ENCODE results near the gene C11orf52. TPM values are rescaled to one million over a fixed set of nuclear protein-coding genes. Genes with fewer than 3 reads are reported as not detected.
A peak's percentile ranks its signal among the peaks of the same experiment; 100 is the strongest.

C11orf52 gene, protein sequence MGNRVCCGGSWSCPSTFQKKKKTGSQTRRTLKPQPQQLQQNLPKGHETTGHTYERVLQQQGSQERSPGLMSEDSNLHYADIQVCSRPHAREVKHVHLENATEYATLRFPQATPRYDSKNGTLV
- total RNA-seq, result 10 to 100 TPM in 3 of 4 donors, 1 to 10 TPM in 1; 6.2 to 16.1 (median 12.4) TPM

DNA sequence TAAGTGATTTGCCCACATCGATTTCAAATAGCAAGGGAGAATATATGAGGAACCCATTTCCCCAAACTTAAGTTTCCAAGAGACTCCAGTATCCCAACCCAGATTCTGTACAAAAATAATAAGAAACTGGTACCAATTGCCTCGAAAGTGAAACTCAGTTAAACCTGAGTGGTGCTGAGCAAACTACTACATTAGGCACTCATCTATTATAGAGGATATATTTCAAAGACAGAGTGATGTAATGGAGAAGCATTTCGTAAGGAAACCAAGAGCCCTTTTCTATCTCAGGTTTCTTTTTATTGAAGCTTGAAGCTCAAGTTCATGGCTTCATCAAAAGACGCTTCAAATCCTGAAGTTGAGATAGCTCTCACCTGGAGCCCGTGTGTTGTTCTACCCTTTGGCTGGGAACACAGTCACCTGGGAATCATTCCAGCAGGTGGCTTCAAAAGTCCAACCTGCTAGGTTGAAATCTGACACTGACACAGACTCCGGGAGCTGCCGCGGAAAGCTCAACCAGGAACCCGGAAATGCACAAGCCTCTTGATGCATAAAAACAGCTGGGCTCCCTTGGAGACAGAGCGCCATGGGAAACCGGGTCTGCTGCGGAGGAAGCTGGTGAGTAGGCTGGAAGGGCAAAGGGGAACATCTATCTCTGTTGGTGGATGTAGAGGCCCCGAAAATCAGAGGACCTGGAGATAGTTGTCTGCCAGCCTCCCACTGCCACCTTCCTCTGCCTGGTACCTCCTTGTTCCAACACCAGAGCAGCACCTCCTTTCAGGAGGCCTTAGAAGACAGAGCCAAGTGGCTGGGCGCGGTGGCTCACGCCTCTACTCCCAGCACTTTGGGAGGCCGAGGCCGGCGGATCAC lies at the start of gene C11orf52:
TSS of gene C11orf52 (plus strand) at position 524 of the 867 bp plus-strand sequence. CDS start at position 584, 60 bp downstream.
- DNase-seq (ENCODE audit: low spot score in 2 of 2), result no peak
- TF ChIP-seq, protein P1, sequence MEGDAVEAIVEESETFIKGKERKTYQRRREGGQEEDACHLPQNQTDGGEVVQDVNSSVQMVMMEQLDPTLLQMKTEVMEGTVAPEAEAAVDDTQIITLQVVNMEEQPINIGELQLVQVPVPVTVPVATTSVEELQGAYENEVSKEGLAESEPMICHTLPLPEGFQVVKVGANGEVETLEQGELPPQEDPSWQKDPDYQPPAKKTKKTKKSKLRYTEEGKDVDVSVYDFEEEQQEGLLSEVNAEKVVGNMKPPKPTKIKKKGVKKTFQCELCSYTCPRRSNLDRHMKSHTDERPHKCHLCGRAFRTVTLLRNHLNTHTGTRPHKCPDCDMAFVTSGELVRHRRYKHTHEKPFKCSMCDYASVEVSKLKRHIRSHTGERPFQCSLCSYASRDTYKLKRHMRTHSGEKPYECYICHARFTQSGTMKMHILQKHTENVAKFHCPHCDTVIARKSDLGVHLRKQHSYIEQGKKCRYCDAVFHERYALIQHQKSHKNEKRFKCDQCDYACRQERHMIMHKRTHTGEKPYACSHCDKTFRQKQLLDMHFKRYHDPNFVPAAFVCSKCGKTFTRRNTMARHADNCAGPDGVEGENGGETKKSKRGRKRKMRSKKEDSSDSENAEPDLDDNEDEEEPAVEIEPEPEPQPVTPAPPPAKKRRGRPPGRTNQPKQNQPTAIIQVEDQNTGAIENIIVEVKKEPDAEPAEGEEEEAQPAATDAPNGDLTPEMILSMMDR (IDR thresholded peaks at IDR 0.05), result no peak
- TF ChIP-seq POLR2A (IDR thresholded peaks at IDR 0.05), result no peak
- H3K4me3 ChIP-seq (ENCODE audit: low read depth, poor library complexity, severe bottlenecking), result no peak within 1 kb of the TSS
- 41 to 59% methylated on average over 16 to 19 of the region's 19 CpGs for WGBS, 2 donors
- intact Hi-C loops (cut with DNase I; ENCODE audit: low total_unique reads), result no loop called here

DNA sequence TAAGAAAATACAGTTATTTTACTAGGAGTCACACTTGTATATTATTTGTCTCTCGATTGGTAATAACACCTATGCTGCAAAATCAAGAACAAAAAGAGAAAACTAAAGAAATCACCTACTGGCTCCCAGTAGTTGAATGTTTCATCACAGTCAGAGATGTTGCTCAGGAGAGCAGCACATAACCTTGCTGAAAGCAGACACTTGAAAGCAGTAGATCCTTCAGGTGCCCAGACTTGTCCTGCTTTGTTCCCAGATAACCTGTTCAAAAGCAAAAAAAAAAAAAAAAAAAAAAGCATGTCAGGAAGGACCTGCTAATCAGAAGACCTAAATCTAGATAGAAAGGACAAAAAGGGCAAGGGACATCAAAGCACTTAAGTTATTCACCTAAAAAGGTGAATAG lies 48.6 kb upstream of the C11orf52 start:
- intact Hi-C loops (cut with DNase I; ENCODE audit: low total_unique reads), result no loop called here
- DNase-seq (ENCODE audit: low spot score in 2 of 2), result no peak
- H3K4me3 ChIP-seq (ENCODE audit: low read depth, poor library complexity, severe bottlenecking), result no peak overlapping the region
- TF ChIP-seq, protein P1 (IDR thresholded peaks at IDR 0.05), result no peak
- TF ChIP-seq POLR2A (IDR thresholded peaks at IDR 0.05), result no peak
- WGBS, 2 donors, result 87 to 91% methylated on average over 1 of the region's 1 CpG

DNA sequence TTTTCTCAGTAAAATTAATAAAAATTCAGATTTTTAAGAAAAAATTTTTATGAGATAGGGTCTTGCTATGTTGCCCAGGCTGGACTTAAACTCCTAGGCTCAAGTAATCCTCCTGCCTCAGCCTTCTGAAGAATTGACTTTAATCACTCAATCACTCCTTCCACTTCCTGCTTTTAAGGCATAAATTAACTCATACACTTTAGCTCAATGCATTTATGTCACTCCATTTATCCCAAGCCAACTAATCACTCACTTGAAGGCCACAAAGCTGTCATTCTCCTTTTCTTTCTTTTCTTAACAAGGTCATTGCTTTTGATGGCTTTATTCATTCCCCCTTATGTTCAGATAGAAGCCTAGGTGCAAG lies 48.2 kb upstream of the C11orf52 start:
- intact Hi-C loops (cut with DNase I; ENCODE audit: low total_unique reads), result no loop called here
- peak overlapping the region; percentile 96 for H3K4me3 ChIP-seq (ENCODE audit: low read depth, poor library complexity, severe bottlenecking)
- DNase-seq (ENCODE audit: low spot score in 2 of 2), result no peak
- TF ChIP-seq, protein P1 (IDR thresholded peaks at IDR 0.05), result no peak
- TF ChIP-seq POLR2A (IDR thresholded peaks at IDR 0.05), result no peak

DNA sequence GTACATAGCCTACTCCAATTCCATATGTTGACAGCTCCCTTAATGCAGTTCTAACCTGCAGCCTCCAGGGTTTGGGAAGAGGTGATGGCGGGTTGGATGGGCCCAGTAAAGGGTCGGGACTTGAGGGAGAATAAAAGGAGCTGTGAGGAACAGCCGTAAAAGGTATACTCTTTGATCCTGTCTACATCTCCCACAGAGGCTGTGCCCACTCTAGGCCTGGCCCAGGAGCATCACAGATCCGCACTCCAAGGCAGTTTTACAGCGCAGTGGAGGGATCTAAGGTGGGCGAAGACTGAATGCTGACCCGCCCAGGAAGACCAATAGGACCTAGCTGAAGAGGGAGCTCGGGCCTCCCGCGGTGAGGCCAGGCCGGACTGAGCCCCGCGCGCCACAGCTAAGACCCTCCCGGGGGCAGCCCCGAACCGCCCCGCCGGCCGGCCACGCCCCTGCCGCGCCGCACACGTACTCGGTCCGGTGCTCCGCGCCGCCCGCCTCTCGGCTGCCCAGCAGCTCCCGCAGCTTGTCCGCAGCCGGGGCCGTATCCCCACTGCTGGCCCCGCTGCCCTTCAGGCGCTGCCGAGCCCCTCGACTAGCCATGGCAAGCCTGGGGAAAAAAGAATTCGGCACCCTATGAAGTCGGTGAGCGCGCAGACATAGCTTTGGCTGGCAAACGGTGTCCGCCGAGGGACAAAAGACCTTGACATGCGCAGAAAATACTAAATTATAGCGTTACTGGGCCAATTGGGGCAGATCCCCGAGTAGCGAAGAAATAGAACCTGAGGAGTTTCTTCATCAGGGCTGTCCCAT lies 47.6 kb upstream of the C11orf52 start, which contains the start of gene ALG9:
TSS of gene ALG9 (minus strand) at position 696 of the 807 bp plus-strand sequence. CDS start at position 597, 99 bp downstream.
- peak within 1 kb of the TSS; percentile 96 for H3K4me3 ChIP-seq (ENCODE audit: low read depth, poor library complexity, severe bottlenecking)
- intact Hi-C loops (cut with DNase I; ENCODE audit: low total_unique reads), result no loop called here
- peak; percentile 76 to 96 for DNase-seq (ENCODE audit: low spot score in 2 of 2)
- 0 to 1% methylated on average over 26 to 44 of the region's 51 CpGs for WGBS, 2 donors
- no peak for TF ChIP-seq POLR2A (IDR thresholded peaks at IDR 0.05)
- TF ChIP-seq, protein P1 (IDR thresholded peaks at IDR 0.05), result no peak

DNA sequence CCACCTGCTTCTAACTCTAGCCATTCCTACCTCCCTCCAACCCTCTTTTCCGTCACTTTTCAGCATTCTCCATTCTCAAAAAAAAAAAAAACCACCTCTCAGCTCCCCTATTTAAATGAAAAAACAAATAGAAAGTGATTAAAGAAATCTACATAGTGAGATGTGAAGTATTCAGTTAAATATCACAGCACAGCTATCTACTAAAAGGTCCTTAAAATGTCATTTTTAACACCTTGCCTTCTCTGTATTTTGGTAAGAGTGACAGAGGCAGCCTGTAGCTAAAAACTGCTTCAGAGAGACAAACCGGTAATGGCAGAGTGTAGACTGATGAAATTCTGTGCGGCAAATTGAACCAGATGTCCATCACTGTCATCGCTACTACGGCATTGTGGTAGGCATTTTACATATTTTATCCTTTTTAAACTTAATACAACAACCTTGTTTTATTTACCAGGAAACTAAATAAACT lies 47.0 kb upstream of the C11orf52 start:
- intact Hi-C loops (cut with DNase I; ENCODE audit: low total_unique reads), result no loop called here
- no peak for DNase-seq (ENCODE audit: low spot score in 2 of 2)
- TF ChIP-seq, protein P1 (IDR thresholded peaks at IDR 0.05), result no peak
- TF ChIP-seq POLR2A (IDR thresholded peaks at IDR 0.05), result no peak
- no peak overlapping the region for H3K4me3 ChIP-seq (ENCODE audit: low read depth, poor library complexity, severe bottlenecking)
- WGBS, 2 donors, result 34 to 49% methylated on average over 5 of the region's 5 CpGs

Measured in lower leg skin (tissue), 4 donors.